Vagina (tissue), 2 donors: ENCODE measurements around the gene PKDCC.

Source experiments
- CTCF ChIP-seq, 3 experiments: fragments of 450-650 bp in 2 of 3; fragments of 200-600 bp in 1 of 3; sonication (generic) in 1 of 3; IDR thresholded peaks; one replicate each; pipeline ENCODE4 v1.5.1; 2017 to 2019; ENCODE audit warnings: antibody characterized with exemption in 3 of 3, mild to moderate bottlenecking in 2 of 3, moderate library complexity in 2 of 3
- POLR2A ChIP-seq, 2 donors: fragments of 450-650 bp; IDR thresholded peaks; one replicate each; pipeline ENCODE4 v1.6.1; 2017; ENCODE audit warnings: antibody characterized with exemption in 2 of 2, mild to moderate bottlenecking in 2 of 2, moderate library complexity in 2 of 2

- TF ChIP-seq CTCF (IDR thresholded peaks at IDR 0.05), result no peak
- no peak for TF ChIP-seq POLR2A (IDR thresholded peaks at IDR 0.05)
Observed at GRCh38 chr2:42042631-42043355, 5.0 kb upstream of the PKDCC start.
